HEK293 (cell line): Measurements from ENCODE around the gene POLE3.

Experiments
- CTCF ChIA-PET: fragments of 350-600 bp; formaldehyde crosslinking; extraction: SDS; loops from one replicate; lab custom pipeline; 2021; ENCODE audit warnings: antibody characterized with exemption; lab: Yijun Ruan, JAX
- POLR2A ChIA-PET: fragments of 300-600 bp; formaldehyde crosslinking; extraction: SDS; loops from one replicate; lab custom pipeline; 2020; ENCODE audit warnings: antibody characterized with exemption, inconsistent platforms; lab: Yijun Ruan, JAX
- H3K27ac ChIP-seq: fragments of 200-500 bp; sonication (Bioruptor generic); 2 replicates; pipeline ENCODE4 v1.5.1; 2014; ENCODE audit warnings: low read depth, low read length, control low read depth, inconsistent platforms; ENCODE audit errors: extremely low read depth
- H3K36me3 ChIP-seq, 2 experiments: fragments of 200-500 bp in 1 of 2; sonication (Bioruptor generic) in 1 of 2; 1 replicate in 1 of 2; 2 replicates in 1 of 2; pipeline ENCODE4 v1.5.1; 2014 to 2017; ENCODE audit warnings: inconsistent platforms in 2 of 2, low read length in 2 of 2; ENCODE audit not compliant: control insufficient read depth in 2 of 2, insufficient read depth in 1 of 2
- H3K4me1 ChIP-seq: fragments of 200-500 bp; sonication (Bioruptor generic); 2 replicates; pipeline ENCODE4 v1.5.1; 2014; ENCODE audit warnings: mild to moderate bottlenecking, low read length, inconsistent platforms; ENCODE audit not compliant: control insufficient read depth, insufficient read depth
- H3K4me3 ChIP-seq: 2 replicates; pipeline ENCODE4 v1.5.1; 2011; ENCODE audit warnings: low read depth, mild to moderate bottlenecking, control low read depth, low read length, moderate library complexity
- H3K9me3 ChIP-seq: fragments of 200-500 bp; sonication (Bioruptor generic); 2 replicates; pipeline ENCODE4 v1.5.1; 2014; ENCODE audit warnings: low read depth, low read length, inconsistent platforms; ENCODE audit not compliant: control insufficient read depth, insufficient read depth
- HOXA7 ChIP-seq: sonication (generic); formaldehyde crosslinking; IDR thresholded peaks from 2 replicates; pipeline ENCODE4 v1.8.1; 2022; ENCODE audit warnings: missing genetic modification reagents, borderline replicate concordance
- IKZF3 ChIP-seq: fragments of 450-650 bp; IDR thresholded peaks from 2 replicates; pipeline ENCODE4 v1.5.0; 2018; ENCODE audit warnings: missing biosample characterization, mild to moderate bottlenecking, missing genetic modification characterization, moderate library complexity
- ZBTB17 ChIP-seq: fragments of 450-650 bp; formaldehyde crosslinking; IDR thresholded peaks from 2 replicates; pipeline ENCODE4 v1.5.1; 2016; ENCODE audit warnings: missing biosample characterization, missing genetic modification characterization
- ZEB2 ChIP-seq: fragments of 450-650 bp; formaldehyde crosslinking; IDR thresholded peaks from 2 replicates; pipeline ENCODE4 v1.5.1; 2016; ENCODE audit warnings: missing biosample characterization, missing genetic modification characterization
- ZFP3 ChIP-seq: fragments of 450-650 bp; formaldehyde crosslinking; IDR thresholded peaks from 2 replicates; pipeline ENCODE4 v1.5.1; 2016; ENCODE audit warnings: low read depth, missing biosample characterization, missing genetic modification characterization
- ZNF140 ChIP-seq: fragments of 450-650 bp; formaldehyde crosslinking; IDR thresholded peaks from 2 replicates; pipeline ENCODE4 v1.5.1; 2016; ENCODE audit warnings: missing biosample characterization, missing genetic modification characterization
- ZNF169 ChIP-seq: fragments of 450-650 bp; formaldehyde crosslinking; IDR thresholded peaks from 2 replicates; pipeline ENCODE4 v1.5.1; 2016; ENCODE audit warnings: missing biosample characterization, missing genetic modification characterization
- ZNF211 ChIP-seq: fragments of 450-650 bp; formaldehyde crosslinking; IDR thresholded peaks from 2 replicates; pipeline ENCODE4 v1.5.1; 2016; ENCODE audit warnings: low read depth, missing biosample characterization, missing genetic modification characterization
- ZNF239 ChIP-seq: fragments of 450-650 bp; formaldehyde crosslinking; IDR thresholded peaks from 2 replicates; pipeline ENCODE4 v1.5.1; 2016; ENCODE audit warnings: missing biosample characterization, missing genetic modification characterization
- ZNF248 ChIP-seq: fragments of 450-650 bp; formaldehyde crosslinking; IDR thresholded peaks from 2 replicates; pipeline ENCODE4 v1.5.1; 2017; ENCODE audit warnings: missing biosample characterization, missing genetic modification characterization
- ZNF274 ChIP-seq, 2 experiments: fragments of 200-500 bp in 1 of 2; fragments of 450-650 bp in 1 of 2; sonication (Bioruptor generic) in 1 of 2; formaldehyde crosslinking in 1 of 2; IDR thresholded peaks; 2 replicates each; pipeline versions ENCODE4 v1.5.1 to v1.6.1; 2014 to 2016; ENCODE audit warnings: borderline replicate concordance in 1 of 2, inconsistent platforms in 1 of 2, low read length in 1 of 2, missing biosample characterization in 1 of 2, missing genetic modification characterization in 1 of 2
- ZNF311 ChIP-seq: fragments of 450-650 bp; formaldehyde crosslinking; IDR thresholded peaks from 2 replicates; pipeline ENCODE4 v1.5.1; 2017; ENCODE audit warnings: missing biosample characterization, missing genetic modification characterization, borderline replicate concordance
- ZNF350 ChIP-seq: fragments of 450-650 bp; formaldehyde crosslinking; IDR thresholded peaks from 2 replicates; pipeline ENCODE4 v1.5.0; 2017; ENCODE audit warnings: missing biosample characterization, mild to moderate bottlenecking, missing genetic modification characterization
- ZNF473 ChIP-seq: fragments of 450-650 bp; formaldehyde crosslinking; IDR thresholded peaks from 2 replicates; pipeline ENCODE4 v1.5.1; 2017; ENCODE audit warnings: missing biosample characterization, missing genetic modification characterization
- ZNF514 ChIP-seq: fragments of 450-650 bp; formaldehyde crosslinking; IDR thresholded peaks from 2 replicates; pipeline ENCODE4 v1.5.1; 2016; ENCODE audit warnings: missing biosample characterization, missing genetic modification characterization
- ZNF529 ChIP-seq: fragments of 450-650 bp; formaldehyde crosslinking; IDR thresholded peaks from 2 replicates; pipeline ENCODE4 v1.5.1; 2017; ENCODE audit warnings: missing genetic modification characterization, missing biosample characterization; ENCODE audit not compliant: insufficient replicate concordance
- ZNF530 ChIP-seq: fragments of 450-650 bp; formaldehyde crosslinking; IDR thresholded peaks from 2 replicates; pipeline ENCODE4 v1.5.1; 2016; ENCODE audit warnings: low read depth, missing biosample characterization, missing genetic modification characterization
- ZNF624 ChIP-seq: fragments of 450-650 bp; formaldehyde crosslinking; IDR thresholded peaks from 2 replicates; pipeline ENCODE4 v1.5.1; 2017; ENCODE audit warnings: missing biosample characterization, missing genetic modification characterization
- ZSCAN30 ChIP-seq: fragments of 450-650 bp; IDR thresholded peaks from 2 replicates; pipeline ENCODE4 v1.5.1; 2018; ENCODE audit warnings: missing biosample characterization, mild to moderate bottlenecking, missing genetic modification characterization, moderate library complexity
- TF ChIP-seq, protein P1 (sequence below): fragments of 450-650 bp; formaldehyde crosslinking; IDR thresholded peaks from 2 replicates; pipeline ENCODE4 v1.5.1; 2016; ENCODE audit warnings: missing biosample characterization, missing genetic modification characterization, low read depth
- TF ChIP-seq, protein P2 (sequence below): sonication (generic); formaldehyde crosslinking; IDR thresholded peaks from 2 replicates; pipeline ENCODE4 v1.8.1; 2022; ENCODE audit warnings: mild to moderate bottlenecking, moderate library complexity, missing genetic modification reagents
- TF ChIP-seq, protein P3 (sequence below): fragments of 450-650 bp; formaldehyde crosslinking; IDR thresholded peaks from 2 replicates; pipeline ENCODE4 v1.5.1; 2016; ENCODE audit warnings: missing biosample characterization, missing genetic modification characterization, borderline replicate concordance
- TF ChIP-seq, protein P4 (sequence below): fragments of 450-650 bp; formaldehyde crosslinking; IDR thresholded peaks from 2 replicates; pipeline ENCODE4 v1.5.1; 2017; ENCODE audit warnings: missing biosample characterization, missing genetic modification characterization

POLE3 gene

DNA sequence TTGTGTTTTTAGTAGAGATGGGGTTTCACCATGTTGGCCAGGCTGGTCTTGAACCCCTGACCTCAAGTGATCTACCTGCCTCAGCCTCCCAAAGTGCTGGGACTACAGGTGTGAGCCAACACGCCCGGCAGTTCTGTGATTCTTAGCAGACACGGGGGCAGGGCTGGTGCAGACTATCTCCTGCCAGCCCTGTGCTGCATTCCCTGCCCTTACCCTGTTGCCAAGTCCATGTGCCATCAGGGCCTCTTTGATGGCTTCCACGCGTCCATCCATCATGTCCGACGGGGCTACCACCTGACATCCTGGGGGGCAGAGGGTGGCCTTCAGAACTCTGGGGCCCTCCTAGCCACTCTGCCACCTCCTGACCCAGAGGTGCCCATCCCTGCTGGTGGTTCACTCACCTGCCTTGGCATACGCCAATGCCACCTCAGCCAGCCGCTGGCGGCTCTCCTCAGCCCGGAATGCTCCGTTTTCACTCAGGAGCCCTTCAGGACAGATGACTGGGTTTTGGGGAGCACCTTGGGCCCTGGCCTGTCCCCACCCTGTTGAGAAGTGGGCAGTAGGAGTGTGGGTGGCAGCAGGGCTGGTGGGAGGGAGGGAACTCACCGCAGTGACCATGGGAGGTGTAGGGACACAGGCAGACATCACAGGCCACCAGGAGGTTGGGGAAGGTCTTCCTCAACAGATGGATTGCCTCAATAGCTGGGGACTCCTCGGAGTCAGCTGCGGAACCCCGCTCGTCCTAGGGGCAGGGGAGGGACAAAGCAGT is 20.1 kb downstream of the POLE3 start:
- TF ChIP-seq ZNF529 (tag by site-specific recombination) (no peak), ZNF624 (tag by site-specific recombination) (no peak), ZNF350 (tag by site-specific recombination) (no peak)
- H3K4me3 ChIP-seq = no peak overlapping the region
- CTCF ChIA-PET = no interaction called here
- H3K9me3 ChIP-seq = no peaks in the 10 kb centered on the region
- no peaks in the 10 kb centered on the region for H3K4me1 ChIP-seq
- POLR2A ChIA-PET = interaction anchor here (1.5 kb wide), 1 partner anchor 8 kb away, joined by 7 read pairs; no protein-coding TSS in a partner anchor
- H3K27ac ChIP-seq = no peak overlapping the region
- H3K36me3 ChIP-seq = peaks cover 0 to 75% of the 10 kb centered on the region in 2 experiments; a peak in 1 of 3 replicates

DNA sequence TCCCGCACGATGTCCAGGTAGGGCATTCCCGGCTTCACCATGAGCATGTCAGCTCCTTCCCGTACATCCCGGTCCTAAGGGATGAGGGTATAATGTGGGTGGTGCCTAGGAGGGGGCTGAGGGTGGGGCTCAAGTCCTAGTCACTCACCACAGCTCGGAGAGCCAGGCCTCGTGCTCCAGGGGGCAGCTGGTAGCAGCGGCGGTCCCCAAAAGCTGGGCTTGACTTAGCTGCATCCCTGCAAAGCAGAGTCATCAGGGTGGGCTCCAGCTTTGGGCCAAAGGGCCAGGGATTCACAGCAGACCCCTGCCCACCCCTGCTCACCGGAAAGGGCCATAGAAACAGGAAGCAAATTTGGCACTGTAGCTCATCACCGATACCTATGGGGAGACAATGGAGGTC is 21.0 kb downstream of the POLE3 start:
- Histone ChIP-seq H3K27ac (no peak overlapping the region), H3K36me3 (peaks cover 0 to 71% of the 10 kb centered on the region in 2 experiments; a peak in 1 of 3 replicates), H3K4me3 (no peak overlapping the region), H3K9me3 (no peaks in the 10 kb centered on the region), H3K4me1 (no peaks in the 10 kb centered on the region)
- ChIA-PET CTCF (no interaction called here), POLR2A (interaction anchor here (0.7 to 1.5 kb wide), 2 partner anchors 9 to 13 kb away, joined by 3 to 7 read pairs; partner anchors contain the start of gene HDHD3)
- TF ChIP-seq ZNF211 (tag by site-specific recombination) (no peak), ZNF274 (IDR thresholded peaks at IDR 0.05; ENCODE audit: low read length) (no peak), ZNF274 (tag by site-specific recombination; IDR thresholded peaks at IDR 0.05; ENCODE audit: borderline replicate concordance) (no peak), ZNF514 (no peak), ZBTB17 (tag by site-specific recombination) (no peak), ZNF311 (no peak), ZNF530 (tag by site-specific recombination) (no peak), ZNF473 (tag by site-specific recombination) (no peak), ZNF529 (tag by site-specific recombination) (no peak), ZNF248 (tag by site-specific recombination) (no peak)
- TF ChIP-seq, protein P1, sequence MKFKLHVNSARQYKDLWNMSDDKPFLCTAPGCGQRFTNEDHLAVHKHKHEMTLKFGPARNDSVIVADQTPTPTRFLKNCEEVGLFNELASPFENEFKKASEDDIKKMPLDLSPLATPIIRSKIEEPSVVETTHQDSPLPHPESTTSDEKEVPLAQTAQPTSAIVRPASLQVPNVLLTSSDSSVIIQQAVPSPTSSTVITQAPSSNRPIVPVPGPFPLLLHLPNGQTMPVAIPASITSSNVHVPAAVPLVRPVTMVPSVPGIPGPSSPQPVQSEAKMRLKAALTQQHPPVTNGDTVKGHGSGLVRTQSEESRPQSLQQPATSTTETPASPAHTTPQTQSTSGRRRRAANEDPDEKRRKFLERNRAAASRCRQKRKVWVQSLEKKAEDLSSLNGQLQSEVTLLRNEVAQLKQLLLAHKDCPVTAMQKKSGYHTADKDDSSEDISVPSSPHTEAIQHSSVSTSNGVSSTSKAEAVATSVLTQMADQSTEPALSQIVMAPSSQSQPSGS (tag by site-specific recombination) = no peak
- TF ChIP-seq, protein P2, sequence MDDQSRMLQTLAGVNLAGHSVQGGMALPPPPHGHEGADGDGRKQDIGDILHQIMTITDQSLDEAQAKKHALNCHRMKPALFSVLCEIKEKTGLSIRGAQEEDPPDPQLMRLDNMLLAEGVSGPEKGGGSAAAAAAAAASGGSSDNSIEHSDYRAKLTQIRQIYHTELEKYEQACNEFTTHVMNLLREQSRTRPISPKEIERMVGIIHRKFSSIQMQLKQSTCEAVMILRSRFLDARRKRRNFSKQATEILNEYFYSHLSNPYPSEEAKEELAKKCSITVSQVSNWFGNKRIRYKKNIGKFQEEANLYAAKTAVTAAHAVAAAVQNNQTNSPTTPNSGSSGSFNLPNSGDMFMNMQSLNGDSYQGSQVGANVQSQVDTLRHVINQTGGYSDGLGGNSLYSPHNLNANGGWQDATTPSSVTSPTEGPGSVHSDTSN (CRISPR knock-in tag) = no peak

DNA sequence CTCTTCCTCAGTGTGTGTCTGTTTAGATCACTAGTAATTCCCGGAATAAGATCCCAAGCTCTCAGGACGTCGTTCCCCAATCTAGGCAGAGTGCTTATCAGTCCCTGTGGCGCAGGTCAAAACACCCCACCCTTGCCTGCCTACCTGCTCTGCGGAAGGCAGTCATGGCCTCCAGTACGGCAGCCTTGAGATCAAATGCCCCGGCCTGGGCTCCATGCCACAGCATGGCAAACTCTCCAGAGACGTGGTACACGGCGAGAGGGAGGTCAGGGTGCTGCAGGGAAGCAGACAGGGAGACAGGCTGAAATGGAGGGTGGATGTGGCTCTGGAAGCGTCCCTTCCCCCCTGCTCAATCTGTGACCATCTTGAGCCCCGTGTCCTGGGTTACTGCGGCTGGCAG is 21.6 kb downstream of the POLE3 start:
- ChIA-PET POLR2A (interaction anchor here (0.7 to 1.5 kb wide), 2 partner anchors 10 to 12 kb away, joined by 3 to 7 read pairs; partner anchors contain the start of gene HDHD3), CTCF (no interaction called here)
- Histone ChIP-seq H3K9me3 (no peaks in the 10 kb centered on the region), H3K4me3 (no peak overlapping the region), H3K36me3 (peaks cover 0 to 71% of the 10 kb centered on the region in 2 experiments; a peak in 1 of 3 replicates), H3K4me1 (no peaks in the 10 kb centered on the region), H3K27ac (no peak overlapping the region)
- TF ChIP-seq IKZF3 (tag by site-specific recombination) (no peak), ZSCAN30 (tag by site-specific recombination) (no peak), ZFP3 (tag by site-specific recombination) (no peak), ZNF239 (tag by site-specific recombination) (no peak), ZEB2 (tag by site-specific recombination) (no peak), ZNF140 (tag by site-specific recombination) (no peak), HOXA7 (CRISPR knock-in tag) (no peak), ZNF169 (no peak)
- TF ChIP-seq, protein P3, sequence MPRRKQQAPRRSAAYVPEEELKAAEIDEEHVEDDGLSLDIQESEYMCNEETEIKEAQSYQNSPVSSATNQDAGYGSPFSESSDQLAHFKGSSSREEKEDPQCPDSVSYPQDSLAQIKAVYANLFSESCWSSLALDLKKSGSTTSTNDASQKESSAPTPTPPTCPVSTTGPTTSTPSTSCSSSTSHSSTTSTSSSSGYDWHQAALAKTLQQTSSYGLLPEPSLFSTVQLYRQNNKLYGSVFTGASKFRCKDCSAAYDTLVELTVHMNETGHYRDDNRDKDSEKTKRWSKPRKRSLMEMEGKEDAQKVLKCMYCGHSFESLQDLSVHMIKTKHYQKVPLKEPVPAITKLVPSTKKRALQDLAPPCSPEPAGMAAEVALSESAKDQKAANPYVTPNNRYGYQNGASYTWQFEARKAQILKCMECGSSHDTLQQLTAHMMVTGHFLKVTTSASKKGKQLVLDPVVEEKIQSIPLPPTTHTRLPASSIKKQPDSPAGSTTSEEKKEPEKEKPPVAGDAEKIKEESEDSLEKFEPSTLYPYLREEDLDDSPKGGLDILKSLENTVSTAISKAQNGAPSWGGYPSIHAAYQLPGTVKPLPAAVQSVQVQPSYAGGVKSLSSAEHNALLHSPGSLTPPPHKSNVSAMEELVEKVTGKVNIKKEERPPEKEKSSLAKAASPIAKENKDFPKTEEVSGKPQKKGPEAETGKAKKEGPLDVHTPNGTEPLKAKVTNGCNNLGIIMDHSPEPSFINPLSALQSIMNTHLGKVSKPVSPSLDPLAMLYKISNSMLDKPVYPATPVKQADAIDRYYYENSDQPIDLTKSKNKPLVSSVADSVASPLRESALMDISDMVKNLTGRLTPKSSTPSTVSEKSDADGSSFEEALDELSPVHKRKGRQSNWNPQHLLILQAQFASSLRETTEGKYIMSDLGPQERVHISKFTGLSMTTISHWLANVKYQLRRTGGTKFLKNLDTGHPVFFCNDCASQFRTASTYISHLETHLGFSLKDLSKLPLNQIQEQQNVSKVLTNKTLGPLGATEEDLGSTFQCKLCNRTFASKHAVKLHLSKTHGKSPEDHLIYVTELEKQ (tag by site-specific recombination) = no peak
- TF ChIP-seq, protein P4, sequence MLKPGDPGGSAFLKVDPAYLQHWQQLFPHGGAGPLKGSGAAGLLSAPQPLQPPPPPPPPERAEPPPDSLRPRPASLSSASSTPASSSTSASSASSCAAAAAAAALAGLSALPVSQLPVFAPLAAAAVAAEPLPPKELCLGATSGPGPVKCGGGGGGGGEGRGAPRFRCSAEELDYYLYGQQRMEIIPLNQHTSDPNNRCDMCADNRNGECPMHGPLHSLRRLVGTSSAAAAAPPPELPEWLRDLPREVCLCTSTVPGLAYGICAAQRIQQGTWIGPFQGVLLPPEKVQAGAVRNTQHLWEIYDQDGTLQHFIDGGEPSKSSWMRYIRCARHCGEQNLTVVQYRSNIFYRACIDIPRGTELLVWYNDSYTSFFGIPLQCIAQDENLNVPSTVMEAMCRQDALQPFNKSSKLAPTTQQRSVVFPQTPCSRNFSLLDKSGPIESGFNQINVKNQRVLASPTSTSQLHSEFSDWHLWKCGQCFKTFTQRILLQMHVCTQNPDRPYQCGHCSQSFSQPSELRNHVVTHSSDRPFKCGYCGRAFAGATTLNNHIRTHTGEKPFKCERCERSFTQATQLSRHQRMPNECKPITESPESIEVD = no peak
